ENCODE measurements around the gene GPR85. TPM values are rescaled to one million over a fixed set of nuclear protein-coding genes. Genes with fewer than 3 reads are reported as not detected.
A peak's percentile ranks its signal among the peaks of the same experiment; 100 is the strongest.

The GPR85 gene
- total and polyA plus RNA-seq, 8 donors = 0.82 to 2.7 (median 1.4) TPM

DNA sequence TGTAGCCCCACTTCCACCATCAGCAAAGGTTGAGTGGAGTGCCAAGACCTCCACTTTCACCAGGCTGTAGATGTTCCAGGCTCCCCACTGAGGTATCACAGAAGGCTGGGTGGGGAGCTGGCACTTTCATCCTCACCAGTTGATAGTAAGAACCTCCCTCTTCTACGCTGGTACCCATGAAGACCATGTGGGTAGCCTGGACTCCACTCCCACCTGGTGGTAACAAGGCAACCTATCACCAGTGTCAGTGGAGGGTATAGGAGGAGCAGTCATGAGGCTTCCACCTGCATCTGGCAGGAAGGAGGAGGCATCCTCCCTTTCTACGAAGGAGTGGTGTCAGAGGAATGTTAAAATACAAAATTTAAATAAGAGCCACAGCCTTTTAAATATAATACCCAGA lies 27.3 kb upstream of the GPR85 start:
- H3K9me3 ChIP-seq = no peaks in the 10 kb centered on the region
- peaks cover 0 to 9% of the 10 kb centered on the region in 2 donors for H3K36me3 ChIP-seq
- DNase-seq = no peak
- peaks cover 0 to 8% of the 10 kb centered on the region in 2 donors for H3K4me1 ChIP-seq
- no peaks in the 10 kb centered on the region for H3K27me3 ChIP-seq
- ATAC-seq = no peak
- H3K4me3 ChIP-seq = no peak overlapping the region
- intact Hi-C loops (cut with DNase I) = no loop called here
- H3K27ac ChIP-seq = no peak overlapping the region
- no peak for TF ChIP-seq CTCF (IDR thresholded peaks at IDR 0.05)

- Histone ChIP-seq H3K9me3 (no peaks in the 10 kb centered on the region), H3K4me1 (no peaks in the 10 kb centered on the region), H3K36me3 (no peaks in the 10 kb centered on the region), H3K27ac (no peak overlapping the region), H3K4me3 (no peak overlapping the region), H3K27me3 (no peaks in the 10 kb centered on the region)
- TF ChIP-seq CTCF (IDR thresholded peaks at IDR 0.05) = no peak
- ATAC-seq = no peak
- intact Hi-C loops (cut with DNase I) = no loop called here
- no peak for DNase-seq
Observed at GRCh38 chr7:113109718-113110117, 23.1 kb upstream of the GPR85 start.

GRCh38 chr7:113100121-113100603 lies 13.5 kb upstream of the GPR85 start:
- H3K9me3 ChIP-seq = no peaks in the 10 kb centered on the region
- no peaks in the 10 kb centered on the region for H3K36me3 ChIP-seq
- no peak for TF ChIP-seq CTCF (IDR thresholded peaks at IDR 0.05)
- no peaks in the 10 kb centered on the region for H3K27me3 ChIP-seq
- H3K27ac ChIP-seq = no peak overlapping the region
- no peaks in the 10 kb centered on the region for H3K4me1 ChIP-seq
- peak in 1 of 4 donors; percentile 42 for DNase-seq
- peak; percentile 50 for ATAC-seq
- intact Hi-C loops (cut with DNase I) = no loop called here
- H3K4me3 ChIP-seq = no peak overlapping the region

DNA sequence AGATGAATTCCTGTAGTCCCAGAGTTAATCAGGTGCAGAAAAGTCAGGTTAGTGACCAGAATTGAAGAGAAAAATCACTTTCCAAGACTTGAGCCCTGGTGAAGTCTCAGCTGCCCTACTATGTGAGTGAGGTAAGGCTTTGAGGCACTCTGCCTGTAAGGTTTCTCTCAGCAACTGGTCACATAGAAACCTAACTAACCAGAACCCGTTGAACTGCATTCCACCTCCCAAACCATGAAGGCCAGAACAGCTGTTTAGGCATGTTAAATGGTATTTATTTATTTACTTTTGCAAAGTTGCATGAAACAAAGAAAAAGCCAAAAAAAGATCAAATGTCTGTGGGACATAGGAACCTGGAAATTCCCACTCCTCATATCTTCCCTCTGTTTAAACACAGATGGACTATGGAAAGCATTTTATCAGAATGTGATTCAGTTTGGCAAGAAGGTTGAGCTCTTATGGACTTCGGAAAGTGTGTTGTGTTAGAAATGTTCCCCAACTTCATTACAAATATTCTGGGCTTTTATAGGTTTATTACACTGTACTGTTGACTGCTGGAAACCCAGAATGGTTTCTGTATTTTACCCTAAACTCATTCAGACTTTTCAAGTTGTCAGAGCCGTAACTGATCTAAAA lies 12.8 kb upstream of the GPR85 start:
- peak; percentile 59 for ATAC-seq
- Histone ChIP-seq H3K27me3 (no peaks in the 10 kb centered on the region), H3K9me3 (no peaks in the 10 kb centered on the region), H3K27ac (no peak overlapping the region), H3K4me3 (no peak overlapping the region), H3K4me1 (no peaks in the 10 kb centered on the region), H3K36me3 (no peaks in the 10 kb centered on the region)
- no peak for TF ChIP-seq CTCF (IDR thresholded peaks at IDR 0.05)
- intact Hi-C loops (cut with DNase I) = no loop called here
- DNase-seq = no peak

DNA sequence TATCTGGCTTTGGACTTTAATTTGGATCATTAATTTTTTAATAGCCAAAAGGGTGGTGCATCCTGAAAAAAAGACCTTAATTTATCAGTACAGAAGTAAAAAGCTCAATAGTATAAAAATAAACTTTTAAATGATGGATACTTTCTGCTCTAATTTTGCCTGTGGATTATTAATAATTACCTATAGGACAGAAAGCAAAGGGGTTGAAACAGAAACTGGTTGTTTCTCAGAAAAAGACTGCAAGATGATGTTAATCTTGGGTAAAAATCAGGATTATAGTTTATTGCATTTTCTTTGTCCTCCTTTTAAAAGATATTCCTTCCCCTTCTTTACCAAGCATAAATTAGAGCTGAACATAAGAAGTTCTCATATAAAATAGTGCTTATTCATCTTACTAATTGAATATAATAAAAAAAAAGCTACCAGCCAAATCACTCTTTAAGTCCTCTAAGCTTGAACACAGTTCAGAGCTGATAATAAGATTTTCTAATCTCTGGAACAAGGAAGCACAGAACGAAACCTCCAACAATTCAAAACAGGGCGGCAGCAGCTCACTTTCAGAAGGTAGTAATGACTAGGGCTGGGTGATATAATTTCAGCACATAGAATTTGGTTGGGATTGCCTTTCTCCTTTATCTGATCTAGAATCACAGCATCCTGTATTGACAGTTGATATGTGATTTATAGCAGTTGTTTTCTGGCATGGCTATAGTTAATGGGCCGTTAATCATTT lies 8.1 kb upstream of the GPR85 start:
- Histone ChIP-seq H3K4me1 (no peaks in the 10 kb centered on the region), H3K4me3 (no peak overlapping the region), H3K36me3 (no peaks in the 10 kb centered on the region), H3K27me3 (no peaks in the 10 kb centered on the region), H3K27ac (no peak overlapping the region), H3K9me3 (no peaks in the 10 kb centered on the region)
- ATAC-seq = no peak
- DNase-seq = no peak
- intact Hi-C loops (cut with DNase I) = no loop called here
- TF ChIP-seq CTCF (IDR thresholded peaks at IDR 0.05) = no peak
